Fibroblast of the aortic adventitia (primary cell): Measurements from ENCODE around the gene NCOA1. TPM values are rescaled to one million over a fixed set of nuclear protein-coding genes. Genes with fewer than 3 reads are reported as not detected.

ENCODE experiments used
- DNase-seq: peaks from one replicate; pipeline ENCODE4 v3.0.0-alpha.2; 2010; ENCODE audit warnings: low read depth
- H3K4me3 ChIP-seq: 2 replicates; pipeline ENCODE4 v1.5.1; 2011; ENCODE audit warnings: low read depth, mild to moderate bottlenecking, control low read depth, low read length, moderate library complexity
- total RNA-seq: library from RNA; depleted of rRNA; stranded (reverse); fragments of >200 nt; gene quantifications from 2 replicates; pipeline ENCODE4 v1.2.3, GENCODE V29; 2012; ENCODE audit warnings: low replicate concordance
- TF ChIP-seq, protein P1 (sequence below): IDR thresholded peaks from 2 replicates; pipeline ENCODE4 v1.5.1; 2011; ENCODE audit warnings: mild to moderate bottlenecking, low read length, control low read depth, inconsistent platforms; ENCODE audit not compliant: insufficient read depth

The NCOA1 gene
- total RNA-seq, 1 donor, result 24.0 TPM

DNA sequence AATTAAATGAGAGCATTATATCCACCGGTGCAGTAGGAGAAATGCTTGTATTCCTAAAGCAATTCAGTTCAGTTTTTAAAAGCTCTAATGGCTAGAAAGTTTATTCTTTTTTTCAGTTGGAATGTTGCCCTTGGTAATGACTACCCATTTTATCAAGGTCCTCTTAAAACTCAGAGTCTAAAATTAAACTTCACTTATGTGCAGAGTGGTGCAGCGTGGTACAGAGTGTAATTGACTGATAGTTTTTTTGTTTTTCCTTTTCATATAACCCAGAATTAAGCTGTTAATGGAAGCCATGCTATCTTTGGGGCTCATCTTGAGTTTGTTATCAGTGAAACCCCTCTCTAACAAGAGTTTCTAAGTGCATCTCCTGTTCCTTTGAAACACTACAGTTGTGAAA is 21.4 kb downstream of the NCOA1 start:
- DNase-seq, result peak; percentile 49
- H3K4me3 ChIP-seq, result no peak overlapping the region
- TF ChIP-seq, protein P1, sequence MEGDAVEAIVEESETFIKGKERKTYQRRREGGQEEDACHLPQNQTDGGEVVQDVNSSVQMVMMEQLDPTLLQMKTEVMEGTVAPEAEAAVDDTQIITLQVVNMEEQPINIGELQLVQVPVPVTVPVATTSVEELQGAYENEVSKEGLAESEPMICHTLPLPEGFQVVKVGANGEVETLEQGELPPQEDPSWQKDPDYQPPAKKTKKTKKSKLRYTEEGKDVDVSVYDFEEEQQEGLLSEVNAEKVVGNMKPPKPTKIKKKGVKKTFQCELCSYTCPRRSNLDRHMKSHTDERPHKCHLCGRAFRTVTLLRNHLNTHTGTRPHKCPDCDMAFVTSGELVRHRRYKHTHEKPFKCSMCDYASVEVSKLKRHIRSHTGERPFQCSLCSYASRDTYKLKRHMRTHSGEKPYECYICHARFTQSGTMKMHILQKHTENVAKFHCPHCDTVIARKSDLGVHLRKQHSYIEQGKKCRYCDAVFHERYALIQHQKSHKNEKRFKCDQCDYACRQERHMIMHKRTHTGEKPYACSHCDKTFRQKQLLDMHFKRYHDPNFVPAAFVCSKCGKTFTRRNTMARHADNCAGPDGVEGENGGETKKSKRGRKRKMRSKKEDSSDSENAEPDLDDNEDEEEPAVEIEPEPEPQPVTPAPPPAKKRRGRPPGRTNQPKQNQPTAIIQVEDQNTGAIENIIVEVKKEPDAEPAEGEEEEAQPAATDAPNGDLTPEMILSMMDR, result no peak

DNA sequence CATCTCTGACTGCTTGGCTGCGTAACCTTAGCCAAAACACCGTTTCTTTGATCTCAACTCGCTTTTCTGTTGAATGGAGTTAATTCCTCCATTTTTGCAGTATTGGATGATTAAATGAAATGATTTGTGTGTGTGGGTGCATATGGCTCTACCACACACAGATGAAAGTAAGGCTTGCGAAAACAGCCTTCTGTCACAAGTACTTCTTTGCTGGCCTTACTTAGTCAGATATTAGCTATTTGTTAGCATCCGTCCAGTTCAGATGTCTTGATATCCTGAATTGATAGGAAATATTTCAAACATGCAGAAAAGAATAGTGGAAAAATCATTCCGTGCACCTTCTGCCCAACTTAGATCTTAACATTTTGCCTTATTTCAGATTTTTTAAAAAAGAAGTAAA is 21.8 kb downstream of the NCOA1 start:
- no peak overlapping the region for H3K4me3 ChIP-seq
- DNase-seq, result peak; percentile 37
- TF ChIP-seq, protein P1, result no peak

DNA sequence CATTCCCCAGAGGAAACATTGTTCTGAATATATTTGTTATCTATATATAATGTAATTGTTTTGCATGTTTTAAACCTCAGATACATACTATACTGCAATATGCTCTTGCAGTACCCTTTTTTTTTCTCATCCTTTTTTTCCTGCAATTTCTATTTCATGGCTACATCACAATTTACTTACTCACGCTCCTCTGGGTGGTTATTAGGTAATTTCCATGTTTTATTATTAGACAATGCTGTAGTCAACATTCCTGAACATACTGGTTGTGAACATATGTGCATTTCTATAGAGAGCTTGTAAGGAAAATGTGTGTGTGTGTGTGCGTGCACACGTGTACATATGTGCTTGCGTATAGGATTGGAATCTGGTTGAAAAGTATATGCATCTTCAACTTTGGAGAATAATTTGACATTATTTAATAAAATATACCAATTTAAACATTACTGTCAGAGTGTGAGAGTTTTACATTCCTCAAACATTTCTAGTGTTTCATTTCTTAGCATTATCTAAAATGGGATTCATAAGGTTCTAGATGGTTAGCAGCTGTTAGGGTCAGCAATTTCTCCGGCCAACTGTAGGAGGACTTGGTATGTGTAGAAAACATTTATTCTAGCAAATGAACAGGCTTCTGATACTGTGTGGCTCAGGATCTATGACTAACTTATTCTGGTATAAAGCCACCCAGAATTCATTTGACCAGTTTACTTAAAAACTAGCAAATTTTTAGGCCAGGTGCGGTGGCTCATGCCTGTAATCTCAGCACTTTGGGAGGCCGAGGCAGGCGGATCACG is 22.4 kb downstream of the NCOA1 start:
- TF ChIP-seq, protein P1, result no peak
- DNase-seq, result peak; percentile 53
- H3K4me3 ChIP-seq, result no peak overlapping the region

DNA sequence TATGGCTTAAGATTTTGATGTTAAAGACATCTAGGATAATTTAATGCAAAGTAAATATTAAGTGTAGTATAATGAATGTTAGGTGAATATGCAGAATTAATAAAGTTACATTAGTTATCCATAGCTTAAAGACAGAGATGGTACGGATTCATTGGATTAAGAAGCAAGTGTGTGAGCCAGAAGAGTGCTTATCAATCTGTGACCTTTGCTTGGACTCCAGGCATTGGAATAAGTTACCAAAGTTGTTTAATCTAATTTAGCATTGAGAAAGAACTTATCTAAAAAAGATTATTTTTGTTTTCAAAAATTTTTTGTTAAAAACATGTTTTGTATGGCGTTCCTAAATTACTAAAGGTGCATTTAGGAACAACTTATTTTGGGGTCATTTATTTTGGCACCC is 23.8 kb downstream of the NCOA1 start:
- TF ChIP-seq, protein P1, result no peak
- no peak for DNase-seq
- H3K4me3 ChIP-seq, result no peak overlapping the region

DNA sequence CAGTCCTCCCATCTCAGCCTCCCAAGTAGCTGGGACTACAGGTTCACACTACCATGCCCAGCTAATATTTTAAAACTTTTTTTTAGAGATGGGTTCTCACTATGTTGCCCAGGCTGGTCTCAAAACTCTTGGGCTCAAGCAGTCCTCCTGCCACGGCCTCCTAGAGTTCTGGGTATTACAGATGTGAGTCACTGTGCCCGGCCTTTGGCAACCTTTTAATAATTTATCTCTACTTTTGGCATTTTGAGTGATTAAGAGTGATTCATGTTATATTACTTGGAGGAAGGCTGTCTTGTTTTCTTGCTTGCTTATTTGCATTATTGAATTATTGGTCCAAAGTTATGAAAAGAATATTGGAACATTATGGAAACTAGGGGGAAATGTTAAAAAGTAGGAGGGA is 24.3 kb downstream of the NCOA1 start:
- TF ChIP-seq, protein P1, result no peak
- no peak overlapping the region for H3K4me3 ChIP-seq
- no peak for DNase-seq

DNA sequence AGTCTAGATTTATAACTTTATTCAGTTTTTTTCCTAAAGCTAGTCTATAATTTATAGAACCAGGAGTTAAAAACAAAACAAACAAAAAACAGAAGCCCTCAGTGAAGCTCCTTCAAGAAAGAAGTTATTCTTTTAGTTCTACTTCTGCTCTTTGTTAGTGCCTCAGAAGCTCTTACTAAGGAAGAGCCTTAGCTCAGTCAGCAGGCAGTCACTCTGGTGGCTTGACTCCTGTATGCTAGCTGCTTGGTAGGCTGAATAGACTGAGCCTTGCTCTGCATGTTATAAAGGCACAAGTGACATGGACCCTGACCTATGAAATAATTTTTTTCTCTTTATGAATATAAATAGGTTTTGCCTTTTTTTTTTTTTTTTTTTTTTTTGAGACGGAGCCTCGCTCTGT is 24.8 kb downstream of the NCOA1 start:
- TF ChIP-seq, protein P1, result no peak
- no peak overlapping the region for H3K4me3 ChIP-seq
- no peak for DNase-seq

DNA sequence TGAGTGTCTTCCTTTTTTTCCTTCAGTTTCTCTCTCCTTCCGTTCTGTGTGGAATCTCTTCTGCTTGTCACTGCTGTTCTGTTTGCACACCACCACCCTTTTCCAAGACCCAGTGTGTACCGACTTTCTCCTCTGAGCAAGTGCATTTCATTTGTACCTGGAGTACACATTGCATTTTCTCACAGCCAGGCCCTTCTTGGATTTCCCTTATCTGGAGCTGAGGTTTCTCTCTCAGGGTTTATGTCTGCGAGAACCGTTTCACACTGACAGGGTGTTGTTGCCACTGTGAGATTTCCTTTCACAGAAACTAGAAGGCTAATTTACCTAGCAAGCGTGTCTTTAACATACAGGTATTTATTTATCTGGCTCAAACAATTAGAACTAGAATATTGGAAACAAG is 26.2 kb downstream of the NCOA1 start:
- no peak for DNase-seq
- TF ChIP-seq, protein P1, result no peak
- no peak overlapping the region for H3K4me3 ChIP-seq
